Measurements from ENCODE around the gene CPNE1.

The CPNE1 gene

DNA sequence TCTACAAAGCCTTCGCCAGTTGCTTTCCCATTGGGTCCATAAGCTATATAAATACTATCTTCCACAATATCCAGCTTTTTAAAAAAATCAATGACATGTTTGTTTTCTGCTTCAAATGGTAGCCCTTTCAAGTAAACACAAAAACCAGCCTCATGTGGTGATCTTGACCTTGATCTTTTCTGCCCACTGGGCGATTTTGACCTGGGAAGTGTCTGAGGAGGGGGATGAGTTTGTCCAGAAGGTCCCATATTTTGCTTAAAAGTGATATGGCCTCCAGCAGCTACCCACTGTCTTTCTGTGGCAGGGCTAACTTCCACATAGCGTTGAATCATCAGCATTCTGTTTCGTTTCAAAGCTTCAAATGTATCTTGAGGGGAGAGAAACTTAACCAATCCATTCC is 10.8 kb downstream of the CPNE1 start:
- DNase-seq (ENCODE audit: low spot score): no peak

DNA sequence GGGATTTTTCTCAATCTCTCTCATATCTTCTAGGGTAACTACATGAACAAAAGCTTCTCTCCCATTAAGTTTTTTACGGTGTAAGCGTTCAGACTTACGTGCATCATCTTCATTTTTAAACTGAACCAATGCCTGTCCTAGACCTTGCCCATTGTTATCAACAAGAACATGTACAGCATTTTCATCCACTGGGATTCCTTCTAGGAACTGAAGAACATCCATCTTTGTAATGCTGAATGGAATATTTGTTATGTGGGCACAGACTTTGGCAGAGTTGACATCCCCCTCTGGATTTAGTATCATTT is 11.3 kb downstream of the CPNE1 start:
- no peak for DNase-seq (ENCODE audit: low spot score)

DNA sequence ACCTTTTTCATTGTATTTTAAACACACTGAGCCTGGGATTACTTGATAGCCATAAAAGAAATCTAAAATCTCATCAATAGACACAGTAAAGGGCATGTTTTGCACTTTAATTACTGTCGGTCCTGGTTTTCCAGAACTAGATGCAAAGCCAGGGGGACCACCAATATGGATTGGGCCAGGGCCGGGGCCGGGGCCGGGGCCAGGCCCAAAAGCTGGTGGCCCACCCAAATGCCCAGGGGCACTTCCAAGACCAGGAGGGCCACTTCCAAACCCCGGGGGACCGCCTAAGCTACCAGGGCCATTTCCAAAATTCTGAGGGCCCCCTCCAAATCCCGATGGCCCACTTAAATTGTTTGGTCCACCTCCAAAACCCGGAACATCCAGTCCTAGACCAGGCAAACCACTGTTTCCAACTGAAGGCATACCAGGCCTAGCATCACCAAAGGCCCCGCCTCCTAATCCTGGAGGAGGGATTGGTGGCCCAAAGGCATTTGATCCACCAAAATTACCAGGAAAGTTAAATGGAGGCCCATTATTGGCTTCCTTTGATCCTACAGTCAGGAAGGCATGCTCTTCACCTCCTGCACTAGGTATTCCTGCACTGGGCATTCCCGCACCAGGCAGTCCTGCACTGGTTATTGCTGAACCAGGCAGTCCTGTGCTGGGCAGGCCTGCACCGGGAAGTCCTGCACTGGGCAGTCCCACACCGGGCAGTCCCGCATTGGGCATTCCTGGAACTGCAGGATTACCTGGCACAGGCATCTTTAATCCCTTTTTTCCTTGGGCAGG is 11.9 kb downstream of the CPNE1 start:
- DNase-seq (ENCODE audit: low spot score): no peak

DNA sequence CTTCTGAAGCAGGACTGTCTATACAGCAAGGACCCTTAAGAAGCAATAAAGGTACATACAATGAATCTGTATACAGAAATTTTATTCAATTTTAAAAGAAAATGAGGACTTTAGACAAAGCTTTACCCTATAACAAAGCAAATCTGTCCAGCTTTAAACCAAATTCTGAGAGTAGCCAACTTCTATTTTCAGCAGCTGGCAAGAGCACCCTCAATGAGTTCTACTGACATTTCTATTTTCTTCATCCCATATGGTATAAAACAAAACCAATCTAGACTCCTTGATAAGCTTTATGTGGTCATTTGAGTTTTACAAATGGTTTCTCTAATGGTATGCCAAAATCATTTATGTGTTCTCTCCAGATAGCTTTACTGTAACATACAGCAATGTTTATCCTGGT is 12.7 kb downstream of the CPNE1 start:
- no peak for DNase-seq (ENCODE audit: low spot score)

DNA sequence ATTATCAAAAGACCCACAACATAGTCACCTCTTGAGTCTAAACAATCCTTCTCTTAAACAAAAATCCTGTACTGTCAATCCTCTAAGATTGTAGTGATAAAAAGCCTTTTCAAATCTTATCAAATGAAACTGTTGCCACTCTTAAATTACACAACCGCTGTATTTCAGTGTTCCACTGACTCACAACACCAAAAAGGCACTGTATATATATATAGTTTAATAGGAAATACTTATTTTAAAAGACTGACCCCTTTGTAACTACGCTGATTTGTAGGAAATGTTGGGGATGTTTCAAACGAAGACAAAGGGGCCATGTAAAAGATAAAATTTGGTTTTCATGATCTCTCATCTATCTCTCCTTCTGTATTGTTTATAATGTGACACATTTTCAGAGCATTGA is 14.1 kb downstream of the CPNE1 start:
- DNase-seq (ENCODE audit: low spot score): no peak

DNA sequence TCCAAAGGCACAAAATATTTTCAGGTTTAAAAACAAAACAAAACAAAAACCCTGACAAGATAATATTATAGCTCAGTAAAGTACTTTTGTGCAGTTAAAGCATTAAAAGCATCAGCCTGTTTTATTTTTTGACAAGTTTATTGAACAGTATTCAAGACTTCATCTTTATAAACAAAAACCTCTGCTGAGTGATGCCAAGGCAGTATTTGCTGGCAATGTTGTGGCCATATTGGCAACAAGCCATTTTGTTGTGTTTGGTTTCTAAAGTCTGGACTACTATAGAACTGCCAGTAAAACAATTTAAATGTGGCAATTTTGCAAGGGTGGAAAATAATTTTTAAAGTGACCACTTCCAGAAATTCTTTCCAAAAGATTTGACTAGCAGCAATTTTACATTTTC is 15.9 kb downstream of the CPNE1 start:
- no peak for DNase-seq (ENCODE audit: low spot score)

DNA sequence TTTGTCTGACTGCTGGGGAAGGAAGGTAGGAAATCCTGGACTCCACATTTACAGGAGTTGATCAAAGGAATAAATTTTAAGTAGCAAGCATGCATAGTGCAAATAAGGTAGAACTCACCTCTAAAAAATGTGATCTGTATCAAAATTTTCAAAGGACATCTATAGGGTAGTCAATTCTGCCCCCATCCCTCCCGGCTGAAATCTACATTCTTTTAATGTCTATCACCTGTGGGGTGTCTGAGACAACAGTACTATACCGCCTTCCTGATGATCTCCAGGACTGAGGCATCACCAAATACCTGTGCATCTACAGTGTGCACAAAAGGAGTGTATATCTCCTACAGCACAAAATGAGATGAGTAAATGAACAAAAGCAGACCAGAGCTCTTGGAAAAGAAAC is 19.9 kb downstream of the CPNE1 start:
- DNase-seq (ENCODE audit: low spot score): no peak

DNA sequence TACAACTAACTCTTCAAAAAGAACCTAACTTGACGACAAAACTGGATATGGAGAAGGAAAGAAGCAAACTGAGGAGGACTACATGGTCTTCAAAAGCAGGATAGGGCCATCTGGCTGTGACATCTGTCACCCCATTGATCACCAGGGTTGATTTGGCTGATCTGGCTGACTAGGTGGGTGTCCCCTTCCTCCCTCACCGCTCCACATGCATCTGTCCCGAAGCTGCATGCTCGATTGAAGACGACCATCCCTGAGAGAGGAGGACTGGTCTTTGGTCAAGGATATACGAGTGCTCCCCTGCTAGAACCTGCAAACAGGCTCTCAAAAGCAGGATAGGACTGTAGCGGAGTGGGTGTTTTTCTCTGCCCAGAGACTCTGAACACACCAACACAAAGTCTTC is 21.7 kb downstream of the CPNE1 start:
- no peak for DNase-seq (ENCODE audit: low spot score)

DNA sequence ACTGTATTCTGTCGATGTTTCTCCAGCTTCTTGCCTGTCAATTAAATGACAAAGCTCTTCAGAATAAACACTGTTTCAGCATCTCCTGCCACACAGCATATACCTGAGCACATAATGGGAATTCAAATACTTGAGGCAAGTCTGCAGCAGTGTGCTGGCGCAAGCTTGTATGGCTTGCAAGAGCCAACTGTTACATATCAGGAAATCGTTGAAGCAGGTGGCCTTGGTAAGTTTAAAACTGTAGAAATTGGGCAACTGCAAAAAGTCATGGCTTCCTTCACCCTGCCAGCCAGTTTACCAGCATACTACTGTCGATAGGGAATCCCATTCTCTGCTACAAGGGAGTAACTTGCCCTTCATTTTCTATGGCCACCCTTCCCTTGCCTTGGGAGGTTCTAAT is 23.0 kb downstream of the CPNE1 start:
- DNase-seq (ENCODE audit: low spot score): no peak

DNA sequence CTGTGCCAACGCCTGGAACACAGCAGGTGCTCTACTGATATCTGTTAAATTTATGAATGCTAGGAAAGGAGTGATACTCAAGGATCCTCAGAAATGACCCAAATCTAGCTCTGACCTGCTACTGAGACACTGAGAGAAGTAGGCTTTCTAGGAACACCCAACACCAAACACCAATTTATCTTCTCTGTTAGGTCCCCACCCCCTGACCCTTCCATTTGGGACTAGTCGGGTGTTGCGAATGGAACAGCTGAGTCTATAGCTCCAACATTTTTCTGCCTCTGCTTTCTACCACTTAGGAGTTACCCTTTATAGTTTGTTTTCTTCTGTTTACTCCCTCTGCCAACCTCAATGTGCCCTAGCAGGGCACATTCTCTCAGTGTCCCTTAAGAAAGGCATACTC is 24.0 kb downstream of the CPNE1 start:
- no peak for DNase-seq (ENCODE audit: low spot score)

DNA sequence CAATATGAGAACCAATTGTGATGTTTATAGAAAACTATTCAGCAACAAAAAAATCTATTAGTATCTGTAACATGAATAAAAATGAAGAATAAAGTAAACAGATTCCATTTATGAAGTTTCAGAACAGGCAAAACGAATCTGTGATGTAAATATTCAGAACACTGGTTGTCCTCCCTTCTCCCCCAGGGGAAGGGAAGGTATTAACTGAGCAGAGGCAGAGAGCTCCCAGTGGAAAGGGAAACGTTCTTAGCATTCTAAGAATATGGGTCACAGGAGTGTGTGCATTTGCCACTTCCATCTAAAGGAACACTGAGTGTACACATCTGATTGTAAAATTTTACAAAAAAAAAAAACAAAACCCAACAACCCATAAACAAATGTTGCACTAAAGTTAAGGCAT is 25.9 kb downstream of the CPNE1 start:
- DNase-seq (ENCODE audit: low spot score): no peak

DNA sequence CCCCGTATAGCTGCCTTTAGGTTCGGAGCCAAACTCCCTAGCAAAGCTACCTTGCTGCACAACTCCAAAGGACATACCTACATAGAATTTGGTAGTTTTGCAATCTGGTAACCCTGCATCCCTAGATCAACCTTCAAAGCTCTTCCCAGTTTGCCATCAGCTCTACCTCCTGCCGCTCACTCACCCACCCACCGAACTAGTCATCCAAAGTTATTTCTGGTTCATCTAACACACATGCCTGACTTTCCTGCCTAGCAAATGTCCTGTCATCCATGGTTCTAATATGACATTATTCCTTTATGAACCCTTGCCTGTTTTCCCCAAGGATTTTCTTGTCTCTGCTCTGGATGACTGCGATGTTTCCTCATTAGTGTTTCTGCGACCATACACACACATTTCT is 27.4 kb downstream of the CPNE1 start:
- no peak for DNase-seq (ENCODE audit: low spot score)

DNA sequence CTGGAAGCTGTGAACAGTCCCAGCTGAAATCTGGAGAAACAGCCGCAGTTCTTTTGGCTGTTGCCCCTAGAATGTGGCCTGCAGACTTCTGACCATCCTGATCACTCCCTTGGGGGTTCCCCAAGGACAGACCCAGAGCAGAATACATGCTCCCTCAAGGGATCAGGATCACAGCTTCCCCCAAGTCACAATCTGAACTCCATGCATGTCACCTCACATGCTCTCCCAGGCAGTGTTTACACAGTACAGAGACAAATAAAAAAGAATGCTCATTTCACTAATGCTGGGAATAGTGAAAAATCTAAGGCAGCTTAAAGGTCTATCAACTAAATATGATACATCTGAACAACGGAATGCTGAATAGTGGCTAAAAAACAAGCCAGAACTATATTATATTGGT is 28.6 kb downstream of the CPNE1 start:
- no peak for DNase-seq (ENCODE audit: low spot score)

DNA sequence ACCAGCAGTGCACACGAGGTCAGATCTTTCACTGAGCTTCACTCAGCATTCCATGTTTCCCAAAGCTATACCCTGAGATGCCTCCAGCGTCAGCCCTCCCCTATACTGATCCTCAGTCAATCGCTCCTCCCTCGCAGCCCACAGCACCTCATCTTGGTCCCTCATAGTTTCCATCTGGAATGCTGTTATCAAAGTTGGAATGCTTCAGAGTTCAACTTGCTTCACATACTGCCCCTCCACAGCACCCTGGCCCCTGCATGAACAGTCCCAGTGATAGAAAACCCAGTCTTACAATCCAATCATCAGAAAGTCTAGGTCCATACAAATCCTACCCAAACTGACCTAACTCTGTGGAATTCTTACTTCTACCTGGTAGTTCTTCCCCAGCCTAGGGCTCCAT is 29.0 kb downstream of the CPNE1 start:
- no peak for DNase-seq (ENCODE audit: low spot score)

DNA sequence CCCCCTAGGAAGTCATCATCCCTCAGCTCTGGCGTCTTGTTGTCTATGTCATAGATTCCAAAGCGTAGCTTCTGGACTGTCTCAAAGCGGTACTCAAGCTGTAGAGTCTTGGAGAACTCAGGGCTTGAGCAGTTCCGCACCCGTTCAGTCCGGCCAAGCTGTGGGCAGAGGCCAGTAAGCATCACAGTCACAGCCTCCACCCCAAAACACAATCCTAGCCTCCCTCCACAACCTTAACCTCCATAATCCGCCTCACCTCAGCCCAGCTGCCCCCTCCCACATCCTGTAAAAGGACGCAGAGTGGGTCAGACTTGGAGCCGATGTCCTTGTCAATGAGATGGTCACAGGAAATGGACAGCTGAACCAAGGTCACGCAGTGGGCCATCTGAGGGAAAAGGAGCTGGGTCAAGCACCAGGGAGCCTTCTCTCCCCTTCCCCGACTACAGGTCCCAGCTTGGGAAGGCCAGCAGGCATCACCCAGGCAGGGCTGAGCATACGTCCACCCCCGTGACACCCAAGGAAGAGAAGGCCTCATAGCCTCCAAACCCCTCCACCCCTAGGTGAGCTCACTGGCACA is 32.1 kb downstream of the CPNE1 start:
- DNase-seq (ENCODE audit: low spot score): no peak

DNA sequence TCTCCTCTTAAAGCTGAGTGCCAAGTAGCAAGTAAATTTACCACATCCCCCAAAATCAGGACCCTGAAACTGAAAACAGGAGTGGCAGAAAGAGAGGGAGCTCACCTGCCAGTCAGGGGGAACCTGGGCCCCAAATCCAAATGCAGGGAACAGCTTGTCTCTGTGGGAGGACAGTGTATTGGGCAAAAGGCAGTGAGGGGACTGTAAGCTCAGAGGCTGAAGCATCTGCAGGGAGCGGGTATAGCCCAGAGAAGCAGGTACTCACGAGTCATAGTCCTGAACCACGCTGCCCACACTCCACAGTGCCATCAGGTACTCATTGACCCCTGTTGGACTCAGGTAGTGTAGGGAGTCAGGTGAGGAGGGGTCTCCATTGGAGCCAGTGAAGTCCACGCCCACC is 34.1 kb downstream of the CPNE1 start:
- no peak for DNase-seq (ENCODE audit: low spot score)

DNA sequence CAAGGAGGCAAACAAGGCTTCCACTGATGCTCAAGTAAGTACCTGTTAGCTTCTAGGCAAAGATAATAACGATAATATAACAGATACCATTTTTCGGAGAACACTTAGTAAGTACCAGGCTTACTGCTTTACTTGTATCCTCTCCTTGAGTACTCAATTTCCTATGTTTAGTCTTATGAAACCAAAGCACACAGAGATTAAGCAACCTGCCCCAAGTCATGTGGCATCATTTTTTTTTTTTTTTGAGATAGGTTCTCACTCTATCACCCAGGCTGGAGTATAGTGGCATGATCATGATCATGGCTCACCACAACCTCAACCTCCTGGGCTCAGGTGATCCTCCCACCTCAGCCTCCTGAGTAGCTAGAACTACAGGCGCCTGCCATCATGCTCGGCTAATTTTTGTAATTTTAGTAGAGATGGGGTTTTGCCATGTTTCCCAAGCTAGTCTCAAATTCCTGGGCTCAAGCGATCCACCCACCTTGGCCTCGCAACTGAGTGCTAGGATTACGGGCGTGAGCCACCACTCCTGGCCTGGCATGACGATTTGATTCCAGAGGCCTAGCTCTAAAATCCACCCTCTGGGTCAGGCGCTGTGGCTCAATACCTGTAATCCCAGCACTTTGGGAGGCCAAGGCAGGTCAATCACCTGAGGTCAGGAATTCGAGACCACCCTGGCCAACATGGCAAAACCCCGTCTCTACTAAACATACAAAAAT is 35.1 kb downstream of the CPNE1 start:
- DNase-seq (ENCODE audit: low spot score): no peak

DNA sequence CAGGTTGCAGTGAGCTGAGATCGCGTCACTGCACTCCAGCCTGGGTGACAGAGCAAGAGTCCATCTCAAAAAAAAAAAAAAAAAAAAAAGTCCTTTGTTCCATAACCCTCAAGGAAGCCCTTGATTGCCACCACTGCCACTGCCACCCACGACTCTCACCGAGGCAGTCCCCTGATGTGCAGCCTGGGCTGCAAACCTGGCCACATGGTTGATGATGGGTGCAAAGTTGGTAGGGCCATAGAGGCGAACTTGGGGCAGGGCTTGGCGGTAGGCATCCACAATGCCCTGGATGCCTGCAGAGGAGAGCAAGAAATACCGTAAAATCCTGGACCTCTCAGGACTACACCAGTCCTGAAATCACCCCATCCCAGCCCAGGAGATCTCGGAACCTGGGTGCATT is 37.6 kb downstream of the CPNE1 start:
- no peak for DNase-seq (ENCODE audit: low spot score)

DNA sequence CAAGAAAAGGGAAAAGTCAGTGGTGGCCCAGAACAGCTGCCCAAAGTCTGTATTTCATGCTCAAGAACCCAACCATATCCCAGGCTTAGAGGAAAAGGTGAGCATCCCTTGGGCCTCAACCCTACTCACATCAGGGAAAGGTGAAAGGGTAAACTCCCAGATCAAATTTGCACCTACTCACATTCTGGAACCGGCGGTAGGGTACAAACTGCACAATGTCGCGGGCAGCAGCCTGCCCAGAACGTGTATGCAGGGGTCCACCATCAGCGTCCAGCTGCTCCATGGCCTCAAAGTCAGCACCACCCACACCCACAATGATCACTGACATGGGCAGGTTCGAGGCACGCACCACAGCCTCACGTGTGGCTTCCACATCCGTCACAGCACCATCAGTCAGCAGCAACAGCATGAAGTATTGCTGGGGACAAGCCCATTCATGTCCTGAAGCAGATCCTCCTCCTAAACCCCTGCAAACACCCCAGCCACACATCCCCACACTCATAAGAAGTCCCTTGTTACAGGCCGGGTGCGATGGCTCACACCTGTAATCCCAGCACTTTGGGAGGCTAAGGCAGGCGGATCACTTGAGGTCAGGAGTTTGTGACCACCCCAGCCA is 38.2 kb downstream of the CPNE1 start:
- DNase-seq (ENCODE audit: low spot score): no peak

DNA sequence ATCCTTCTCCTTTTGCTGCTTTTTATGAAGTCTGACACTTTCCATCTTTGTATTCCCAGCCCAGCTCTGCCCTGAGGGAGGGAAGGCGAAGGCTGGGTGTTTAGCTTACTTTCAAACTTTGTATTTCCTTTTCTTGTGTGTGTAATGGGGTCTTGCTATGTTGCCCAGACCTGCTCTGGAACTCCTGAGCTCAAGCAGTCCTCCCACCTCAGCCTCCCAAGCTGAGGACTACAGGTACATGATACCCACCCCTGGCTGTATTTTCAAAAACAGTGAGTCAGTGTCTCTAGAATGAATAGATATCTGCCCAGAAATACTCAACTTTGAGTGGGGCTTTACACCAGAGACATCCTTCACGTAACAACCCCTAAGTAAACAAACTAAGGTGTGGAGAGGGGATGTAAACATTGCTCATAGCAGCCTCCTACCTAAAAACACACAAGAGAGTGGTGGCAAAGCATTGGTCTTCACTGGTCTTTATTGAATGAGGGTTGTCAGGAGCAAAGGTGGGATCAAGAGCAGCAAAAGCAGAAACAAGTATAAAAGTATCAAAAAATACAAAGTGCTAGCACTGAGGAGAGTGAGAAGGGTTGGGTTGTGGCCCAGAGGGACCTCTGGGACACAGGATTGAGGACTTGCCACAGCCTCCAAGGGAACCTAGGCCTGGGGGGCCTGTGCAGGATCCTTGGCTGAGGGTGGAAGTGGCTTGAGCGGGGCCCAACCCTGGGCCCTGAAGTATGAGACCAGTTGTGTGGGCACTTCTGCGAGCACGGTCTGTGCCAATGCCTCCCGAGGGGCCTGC is 38.9 kb downstream of the CPNE1 start:
- no peak for DNase-seq (ENCODE audit: low spot score)

DNA sequence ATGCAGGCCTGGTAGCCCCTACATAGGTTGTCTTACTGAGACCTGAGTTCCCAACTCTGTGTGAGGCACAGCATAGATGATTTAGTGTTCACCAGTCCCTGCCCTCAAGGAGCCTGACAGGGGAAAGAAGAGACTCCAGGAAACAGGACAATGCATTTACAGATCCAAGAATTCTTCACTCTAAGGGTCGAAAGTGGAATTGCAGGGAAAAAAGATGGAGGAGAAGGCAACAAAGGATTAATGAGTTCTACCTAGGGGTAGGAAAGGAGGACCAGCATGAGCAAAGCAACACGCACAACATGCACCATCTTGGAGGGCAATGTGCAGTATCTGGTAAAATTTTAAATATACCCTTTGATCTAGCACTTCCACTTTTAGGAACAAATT is 43.1 kb downstream of the CPNE1 start:
- no peak for DNase-seq (ENCODE audit: low spot score)

DNA sequence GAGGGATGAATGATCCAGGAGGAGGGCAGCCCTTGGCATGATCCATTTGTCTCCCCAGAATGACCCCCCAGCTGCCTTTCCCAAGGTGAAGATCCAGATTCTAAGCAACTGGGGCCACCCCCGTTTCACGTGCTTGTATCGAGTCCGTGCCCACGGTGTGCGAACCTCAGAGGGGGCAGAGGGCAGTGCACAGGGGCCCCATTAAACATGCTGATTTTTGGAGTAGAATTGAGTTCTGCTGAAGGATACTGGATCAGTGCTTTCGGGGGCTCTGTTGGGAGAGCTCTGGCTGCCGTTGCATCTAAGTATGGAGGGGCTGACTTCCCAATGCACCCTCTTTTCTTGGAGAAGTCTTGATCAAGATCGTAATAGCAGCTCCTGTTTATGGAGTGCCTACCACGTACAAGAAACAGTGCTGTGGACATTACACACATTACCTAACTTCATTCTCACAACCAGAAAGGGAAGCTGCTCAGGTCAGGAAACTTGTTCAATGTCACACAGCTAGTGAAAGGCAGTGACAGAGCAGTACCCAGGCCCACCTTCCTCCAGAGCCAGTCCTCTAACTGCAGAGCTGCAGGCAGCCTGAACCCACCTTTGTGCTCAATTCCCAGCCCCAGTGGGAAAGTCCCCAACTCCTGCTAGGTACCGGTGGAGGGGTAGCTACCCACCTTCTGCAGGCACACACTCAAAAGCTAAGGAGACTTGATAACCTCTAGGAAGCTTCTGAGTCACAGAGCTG is 43.7 kb downstream of the CPNE1 start:
- DNase-seq (ENCODE audit: low spot score): no peak
